Measurements from ENCODE around the gene INPP5A.

- no peak for TF ChIP-seq CTCF (IDR thresholded peaks at IDR 0.05)
- TF ChIP-seq EZH2 (IDR thresholded peaks at IDR 0.05) = no peak
These were observed 88.6 kb downstream of the INPP5A start for GRCh38 chr10:132626019-132626760.
